ENCODE measurements around the gene FGFRL1. TPM values are rescaled to one million over a fixed set of nuclear protein-coding genes. Genes with fewer than 3 reads are reported as not detected.
A peak's percentile ranks its signal among the peaks of the same experiment; 100 is the strongest.

FGFRL1 gene
- polyA plus RNA-seq, 1 experiment = 21.2 TPM

DNA sequence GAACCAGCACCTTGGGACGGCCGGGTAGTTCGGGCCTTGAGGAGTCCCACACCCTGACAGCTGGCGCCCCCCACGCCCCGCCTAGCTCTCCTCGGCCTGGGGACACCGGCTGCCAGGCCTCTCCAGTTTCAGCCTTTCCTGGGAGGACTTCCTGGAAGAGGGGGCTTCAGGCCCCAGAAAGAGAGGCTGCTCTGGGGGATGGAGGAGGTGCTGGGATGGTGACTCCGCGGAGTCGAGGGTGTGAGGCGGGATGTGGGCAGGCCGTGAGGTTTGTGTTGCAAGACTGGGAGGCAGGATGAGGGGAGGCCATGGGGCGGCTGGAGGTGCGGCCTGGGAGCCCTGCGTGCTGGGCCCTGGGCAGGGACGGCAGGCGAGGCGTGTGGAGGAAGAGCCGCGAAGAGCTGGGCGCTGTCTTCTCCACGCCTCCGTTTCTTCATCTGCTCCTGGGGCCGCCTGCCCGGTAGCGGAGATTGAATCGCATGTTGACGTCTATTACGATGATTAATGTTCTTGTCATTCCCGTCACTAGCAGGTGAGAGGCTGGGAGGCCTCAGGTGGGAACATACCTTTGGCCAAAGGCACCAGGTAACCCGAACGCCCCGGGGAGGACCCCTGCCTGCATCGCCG, 918 bp upstream of the FGFRL1 start:
- ChIA-PET POLR2A (interaction anchor here (0.7 kb wide), 1 partner anchor 350 kb away, joined by 8 read pairs; no protein-coding TSS in a partner anchor), CTCF (interaction anchor here (1.0 to 1.7 kb wide), 2 partner anchors 28 to 268 kb away, joined by 3 to 5 read pairs; no protein-coding TSS in a partner anchor)
- no peak for DNase-seq (ENCODE audit: low read depth)
- H3K27me3 ChIP-seq (ENCODE audit: control insufficient read depth, insufficient read depth, low read length) = peaks cover 9% of the 10 kb centered on the region
- H3K4me3 ChIP-seq (ENCODE audit: low read depth, low read length) = peak overlapping the region; percentile 41
- H3K36me3 ChIP-seq (ENCODE audit: control insufficient read depth, insufficient read depth, low read length) = no peaks in the 10 kb centered on the region; the same call in 1 of the 2 replicates
- TF ChIP-seq, protein P1, sequence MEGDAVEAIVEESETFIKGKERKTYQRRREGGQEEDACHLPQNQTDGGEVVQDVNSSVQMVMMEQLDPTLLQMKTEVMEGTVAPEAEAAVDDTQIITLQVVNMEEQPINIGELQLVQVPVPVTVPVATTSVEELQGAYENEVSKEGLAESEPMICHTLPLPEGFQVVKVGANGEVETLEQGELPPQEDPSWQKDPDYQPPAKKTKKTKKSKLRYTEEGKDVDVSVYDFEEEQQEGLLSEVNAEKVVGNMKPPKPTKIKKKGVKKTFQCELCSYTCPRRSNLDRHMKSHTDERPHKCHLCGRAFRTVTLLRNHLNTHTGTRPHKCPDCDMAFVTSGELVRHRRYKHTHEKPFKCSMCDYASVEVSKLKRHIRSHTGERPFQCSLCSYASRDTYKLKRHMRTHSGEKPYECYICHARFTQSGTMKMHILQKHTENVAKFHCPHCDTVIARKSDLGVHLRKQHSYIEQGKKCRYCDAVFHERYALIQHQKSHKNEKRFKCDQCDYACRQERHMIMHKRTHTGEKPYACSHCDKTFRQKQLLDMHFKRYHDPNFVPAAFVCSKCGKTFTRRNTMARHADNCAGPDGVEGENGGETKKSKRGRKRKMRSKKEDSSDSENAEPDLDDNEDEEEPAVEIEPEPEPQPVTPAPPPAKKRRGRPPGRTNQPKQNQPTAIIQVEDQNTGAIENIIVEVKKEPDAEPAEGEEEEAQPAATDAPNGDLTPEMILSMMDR (IDR thresholded peaks at IDR 0.05; ENCODE audit: insufficient read depth, low read depth, low read length) = 0 out of 2 replicates have a peak, but pooled peaks have one; percentile 7

DNA sequence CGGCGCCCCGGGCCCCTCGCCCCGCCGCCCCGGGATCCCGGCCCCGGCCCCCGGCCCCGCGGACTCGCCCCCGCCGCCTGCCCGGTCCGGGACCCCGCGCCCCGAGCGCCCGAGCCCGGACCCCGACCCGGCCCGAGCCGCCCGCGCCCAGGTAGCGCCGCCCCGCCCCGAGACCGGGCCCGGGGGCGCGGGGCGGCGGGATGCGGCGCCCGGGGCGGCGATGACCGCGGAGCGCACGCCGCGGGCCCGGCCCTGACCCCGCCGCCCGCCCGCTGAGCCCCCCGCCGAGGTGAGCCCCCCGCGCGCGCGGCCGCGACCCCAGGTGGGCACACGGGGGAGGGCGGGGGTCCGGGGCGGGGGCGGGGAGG, 224 bp downstream of the FGFRL1 start:
- no peak for DNase-seq (ENCODE audit: low read depth)
- H3K36me3 ChIP-seq (ENCODE audit: control insufficient read depth, insufficient read depth, low read length) = no peaks in the 10 kb centered on the region; the same call in 1 of the 2 replicates
- peak overlapping the region; percentile 54 for H3K4me3 ChIP-seq (ENCODE audit: low read depth, low read length)
- TF ChIP-seq, protein P1 (IDR thresholded peaks at IDR 0.05; ENCODE audit: insufficient read depth, low read depth, low read length) = no peak
- POLR2A ChIA-PET = no interaction called here
- H3K27me3 ChIP-seq (ENCODE audit: control insufficient read depth, insufficient read depth, low read length) = peaks cover 7% of the 10 kb centered on the region
- CTCF ChIA-PET = no interaction called here

DNA sequence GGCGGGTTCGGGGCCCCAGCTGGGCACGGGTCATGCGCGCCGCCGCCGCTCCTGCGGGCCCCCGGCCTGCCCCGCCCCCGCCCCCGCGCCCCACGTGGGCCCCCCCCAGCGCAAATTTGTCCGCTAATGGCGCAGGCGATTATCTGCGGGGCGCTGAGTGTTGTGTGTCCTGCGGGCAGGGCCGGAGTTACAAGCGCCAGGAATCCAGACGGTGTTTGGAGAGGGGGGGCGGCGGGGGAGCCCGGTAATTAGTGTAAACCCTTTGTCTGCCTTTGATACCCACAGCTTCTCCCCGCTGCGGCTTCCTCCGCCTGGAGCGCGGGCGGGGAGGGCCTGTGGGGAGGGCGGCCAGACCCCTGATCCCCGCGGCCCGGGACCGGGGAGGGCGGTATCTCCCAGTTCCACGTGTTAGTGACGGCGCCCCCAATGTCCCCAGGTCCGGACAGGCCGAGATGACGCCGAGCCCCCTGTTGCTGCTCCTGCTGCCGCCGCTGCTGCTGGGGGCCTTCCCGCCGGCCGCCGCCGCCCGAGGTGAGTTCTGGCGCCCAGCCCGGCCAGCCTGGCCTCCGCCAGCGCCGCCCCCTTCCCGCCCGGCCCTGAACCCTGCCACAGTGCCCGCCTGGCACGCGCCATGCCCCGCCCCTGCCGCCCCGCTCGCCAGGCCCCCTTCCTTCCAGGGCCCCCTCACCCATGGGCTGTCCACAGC, 761 bp downstream of the FGFRL1 start:
- TF ChIP-seq, protein P1 (IDR thresholded peaks at IDR 0.05; ENCODE audit: insufficient read depth, low read depth, low read length) = no peak
- DNase-seq (ENCODE audit: low read depth) = no peak
- H3K36me3 ChIP-seq (ENCODE audit: control insufficient read depth, insufficient read depth, low read length) = no peaks in the 10 kb centered on the region; the same call in 1 of the 2 replicates
- POLR2A ChIA-PET = no interaction called here
- H3K27me3 ChIP-seq (ENCODE audit: control insufficient read depth, insufficient read depth, low read length) = peaks cover 5% of the 10 kb centered on the region
- peak overlapping the region; percentile 54 for H3K4me3 ChIP-seq (ENCODE audit: low read depth, low read length)
- CTCF ChIA-PET = interaction anchor here (0.6 kb wide), 1 partner anchor 100 kb away, joined by 3 read pairs; no protein-coding TSS in a partner anchor

DNA sequence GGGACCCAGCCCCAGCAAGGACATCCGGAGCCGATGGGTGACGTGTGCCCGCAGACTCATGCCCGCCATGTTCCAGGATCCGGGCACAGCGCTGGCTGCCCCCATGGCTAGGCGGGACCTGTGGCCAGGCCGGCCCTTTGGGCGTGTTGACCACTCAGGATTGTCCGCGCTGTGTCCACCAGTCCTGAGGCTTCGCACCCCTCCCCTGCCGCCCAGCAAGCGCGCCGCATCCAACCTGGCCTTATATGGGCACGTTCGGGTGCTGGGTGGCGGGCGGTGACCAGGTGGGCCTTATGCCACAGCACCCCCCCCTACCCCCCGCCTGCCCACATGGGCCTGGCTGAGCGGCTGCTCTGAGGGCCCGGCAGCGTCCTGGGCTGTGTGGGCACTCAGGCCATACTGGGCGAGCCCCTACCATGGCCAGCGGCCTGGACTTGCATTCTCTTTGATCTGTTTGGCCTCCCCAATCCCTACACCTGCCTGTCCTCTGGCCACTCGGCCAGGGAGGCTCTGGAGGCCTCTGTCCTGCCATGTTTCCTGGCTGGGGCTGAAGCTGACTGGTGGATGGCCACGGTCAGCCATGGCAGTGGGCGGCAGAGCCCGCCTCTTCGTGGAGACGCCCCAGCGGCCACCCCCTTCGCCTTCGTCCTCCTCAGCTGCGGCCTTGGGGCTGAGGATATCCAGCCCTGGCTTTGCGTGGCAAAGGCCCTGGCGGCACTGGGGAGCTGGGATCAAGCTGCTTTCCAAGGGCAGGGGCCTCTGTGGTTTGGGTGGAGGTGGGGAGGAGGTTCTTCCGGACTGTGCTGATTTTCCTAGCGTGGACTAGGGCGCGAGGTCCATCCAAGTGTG, 2.0 kb downstream of the FGFRL1 start:
- DNase-seq (ENCODE audit: low read depth) = no peak
- ChIA-PET POLR2A (no interaction called here), CTCF (no interaction called here)
- peaks cover 2% of the 10 kb centered on the region; the same call in 1 of the 2 replicates for H3K27me3 ChIP-seq (ENCODE audit: control insufficient read depth, insufficient read depth, low read length)
- H3K4me3 ChIP-seq (ENCODE audit: low read depth, low read length) = no peak overlapping the region
- H3K36me3 ChIP-seq (ENCODE audit: control insufficient read depth, insufficient read depth, low read length) = no peaks in the 10 kb centered on the region; the same call in 1 of the 2 replicates
- TF ChIP-seq, protein P1 (IDR thresholded peaks at IDR 0.05; ENCODE audit: insufficient read depth, low read depth, low read length) = no peak
